Measurements from ENCODE around the gene NACC2.

The NACC2 gene

GRCh38 chr9:136131629-136132511 is 36.8 kb upstream of the NACC2 start:
- in situ Hi-C loops (cut with MboI; ENCODE audit: low sequenced_read_pairs), result no loop called here

- in situ Hi-C loops (cut with MboI; ENCODE audit: low sequenced_read_pairs), result loop anchor here (10.0 kb wide), 1 partner anchor 164 kb away; the partner anchor contains the start of gene UBAC1
Measured at GRCh38 chr9:136129176-136129575, 34.1 kb upstream of the NACC2 start.

- in situ Hi-C loops (cut with MboI; ENCODE audit: low sequenced_read_pairs), result loop anchor here (10.0 kb wide), 1 partner anchor 164 kb away; the partner anchor contains the start of gene UBAC1
Measured at GRCh38 chr9:136128436-136128835, 33.3 kb upstream of the NACC2 start.

GRCh38 chr9:136127313-136127712 is 32.2 kb upstream of the NACC2 start:
- in situ Hi-C loops (cut with MboI; ENCODE audit: low sequenced_read_pairs), result loop anchor here (10.0 kb wide), 1 partner anchor 163 kb away; the partner anchor contains the start of gene UBAC1

- in situ Hi-C loops (cut with MboI; ENCODE audit: low sequenced_read_pairs), result loop anchor here (10.0 kb wide), 1 partner anchor 160 kb away; the partner anchor contains the start of gene UBAC1
Measured at GRCh38 chr9:136124976-136125692, 30.0 kb upstream of the NACC2 start.

- in situ Hi-C loops (cut with MboI; ENCODE audit: low sequenced_read_pairs), result loop anchor here (10.0 kb wide), 1 partner anchor 158 kb away; the partner anchor contains the start of gene UBAC1
Measured at GRCh38 chr9:136122425-136123383, 27.6 kb upstream of the NACC2 start.

GRCh38 chr9:136121801-136122200 is 26.7 kb upstream of the NACC2 start:
- in situ Hi-C loops (cut with MboI; ENCODE audit: low sequenced_read_pairs), result loop anchor here (10.0 kb wide), 1 partner anchor 157 kb away; the partner anchor contains the start of gene UBAC1

GRCh38 chr9:136120438-136120844 is 25.4 kb upstream of the NACC2 start:
- in situ Hi-C loops (cut with MboI; ENCODE audit: low sequenced_read_pairs), result loop anchor here (10.0 kb wide), 1 partner anchor 156 kb away; the partner anchor contains the start of gene UBAC1

- in situ Hi-C loops (cut with MboI; ENCODE audit: low sequenced_read_pairs), result loop anchor here (10.0 kb wide), 1 partner anchor 155 kb away; the partner anchor contains the start of gene UBAC1
Measured at GRCh38 chr9:136119883-136120393, 24.8 kb upstream of the NACC2 start.

GRCh38 chr9:136119061-136119882 is 24.2 kb upstream of the NACC2 start:
- in situ Hi-C loops (cut with MboI; ENCODE audit: low sequenced_read_pairs), result no loop called here

- in situ Hi-C loops (cut with MboI; ENCODE audit: low sequenced_read_pairs), result no loop called here
Measured at GRCh38 chr9:136118320-136119060, 23.4 kb upstream of the NACC2 start, which contains the start of gene TMEM250. Gene TMEM250 (minus strand): TSS chr9:136118875. CDS start chr9:136116900, 1,975 bp downstream.

- in situ Hi-C loops (cut with MboI; ENCODE audit: low sequenced_read_pairs), result no loop called here
Measured at GRCh38 chr9:136117916-136118319, 22.8 kb upstream of the NACC2 start.

GRCh38 chr9:136117291-136117915 is 22.3 kb upstream of the NACC2 start:
- in situ Hi-C loops (cut with MboI; ENCODE audit: low sequenced_read_pairs), result no loop called here

- in situ Hi-C loops (cut with MboI; ENCODE audit: low sequenced_read_pairs), result no loop called here
Measured at GRCh38 chr9:136116360-136117098, 21.4 kb upstream of the NACC2 start.

- in situ Hi-C loops (cut with MboI; ENCODE audit: low sequenced_read_pairs), result no loop called here
Measured at GRCh38 chr9:136115641-136116359, 20.7 kb upstream of the NACC2 start.

- in situ Hi-C loops (cut with MboI; ENCODE audit: low sequenced_read_pairs), result no loop called here
Measured at GRCh38 chr9:136115206-136115605, 20.1 kb upstream of the NACC2 start.

Data from HL-60/S4 treated with phorbol 12-myristate 13-acetate at 8.2 ng/mL for 4 days and 3 days (cell line).